K562 (cell line): ENCODE measurements around the gene TAS2R14.

Experiments
- CREM ChIP-seq: IDR thresholded peaks from 2 replicates; pipeline ENCODE4 v1.6.1; 2014; ENCODE audit warnings: antibody characterized with exemption, low read depth
- FOXO4 ChIP-seq: fragments of 450-650 bp; formaldehyde crosslinking; IDR thresholded peaks from 2 replicates; pipeline ENCODE4 v1.4.0; 2020; ENCODE audit warnings: mild to moderate bottlenecking, moderate library complexity
- HDAC2 ChIP-seq: fragments of 450-650 bp; IDR thresholded peaks from 2 replicates; pipeline ENCODE4 v1.6.1; 2016; ENCODE audit warnings: mild to moderate bottlenecking
- HDGF ChIP-seq: fragments of 450-650 bp; IDR thresholded peaks from 2 replicates; pipeline ENCODE4 v1.6.1; 2016
- NFRKB ChIP-seq: fragments of 450-650 bp; IDR thresholded peaks from 2 replicates; pipeline ENCODE4 v1.6.1; 2016; ENCODE audit warnings: low read depth
- POLR2AphosphoS5 ChIP-seq: IDR thresholded peaks from 2 replicates; pipeline ENCODE4 v1.6.1; 2011; ENCODE audit warnings: mild to moderate bottlenecking, low read depth, low read length, moderate library complexity; ENCODE audit not compliant: control insufficient read depth, insufficient read depth
- SIN3A ChIP-seq, 2 experiments: fragments of 150-350 bp in 1 of 2; IDR thresholded peaks; 2 replicates each; pipeline ENCODE4 v1.6.1; 2011 to 2016; ENCODE audit warnings: borderline replicate concordance in 2 of 2, low read depth in 2 of 2, low read length in 2 of 2, mild to moderate bottlenecking in 2 of 2, moderate library complexity in 2 of 2; ENCODE audit not compliant: control insufficient read depth in 1 of 2
- SMARCE1 ChIP-seq: fragments of 450-650 bp; IDR thresholded peaks from 2 replicates; pipeline ENCODE4 v1.7.1; 2016; ENCODE audit warnings: mild to moderate bottlenecking
- TAF7 ChIP-seq: fragments of 450-650 bp; IDR thresholded peaks from 2 replicates; pipeline ENCODE4 v1.6.1; 2016; ENCODE audit warnings: missing genetic modification characterization, missing compliant biosample characterization
- USF2 ChIP-seq: sonication (generic); formaldehyde crosslinking; IDR thresholded peaks from 2 replicates; pipeline ENCODE4 v1.5.0; 2020; ENCODE audit warnings: missing genetic modification reagents
- ZBTB8A ChIP-seq: fragments of 450-650 bp; IDR thresholded peaks from 2 replicates; pipeline ENCODE4 v1.6.1; 2018; ENCODE audit warnings: mild to moderate bottlenecking, moderate library complexity; ENCODE audit not compliant: partially characterized antibody
- TF ChIP-seq, protein P1 (sequence below): sonication (generic); formaldehyde crosslinking; IDR thresholded peaks from 2 replicates; pipeline ENCODE4 v1.9.0; 2022; ENCODE audit warnings: mild to moderate bottlenecking, missing genetic modification reagents
- TF ChIP-seq, protein P2 (sequence below), 3 experiments: IDR thresholded peaks in 2 of 3; conservative IDR thresholded peaks in 1 of 3; 2 replicates each; pipeline ENCODE4 v1.5.1; 2011 to 2012; ENCODE audit warnings: low read length in 3 of 3, mild to moderate bottlenecking in 3 of 3, control low read depth in 2 of 3, improper control_type of control experiment in 1 of 3, inconsistent platforms in 1 of 3, low read depth in 1 of 3, mixed read lengths in 1 of 3, moderate library complexity in 1 of 3; ENCODE audit not compliant: insufficient read depth in 2 of 3

- TF ChIP-seq HDGF (no peak), TAF7 (tag) (no peak), SIN3A (IDR thresholded peaks at IDR 0.05; ENCODE audit: borderline replicate concordance in 2 of 2, control insufficient read depth in 1 of 2, low read depth in 2 of 2, low read length in 2 of 2) (no peak), CREM (no peak), HDAC2 (no peak), ZBTB8A (no peak), NFRKB (no peak), USF2 (CRISPR knock-in tag) (no peak), FOXO4 (CRISPR knock-in tag) (no peak), SMARCE1 (no peak), POLR2AphosphoS5 (no peak)
- TF ChIP-seq, protein P1, sequence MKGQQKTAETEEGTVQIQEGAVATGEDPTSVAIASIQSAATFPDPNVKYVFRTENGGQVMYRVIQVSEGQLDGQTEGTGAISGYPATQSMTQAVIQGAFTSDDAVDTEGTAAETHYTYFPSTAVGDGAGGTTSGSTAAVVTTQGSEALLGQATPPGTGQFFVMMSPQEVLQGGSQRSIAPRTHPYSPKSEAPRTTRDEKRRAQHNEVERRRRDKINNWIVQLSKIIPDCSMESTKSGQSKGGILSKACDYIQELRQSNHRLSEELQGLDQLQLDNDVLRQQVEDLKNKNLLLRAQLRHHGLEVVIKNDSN (CRISPR knock-in tag) = no peak
- TF ChIP-seq, protein P2, sequence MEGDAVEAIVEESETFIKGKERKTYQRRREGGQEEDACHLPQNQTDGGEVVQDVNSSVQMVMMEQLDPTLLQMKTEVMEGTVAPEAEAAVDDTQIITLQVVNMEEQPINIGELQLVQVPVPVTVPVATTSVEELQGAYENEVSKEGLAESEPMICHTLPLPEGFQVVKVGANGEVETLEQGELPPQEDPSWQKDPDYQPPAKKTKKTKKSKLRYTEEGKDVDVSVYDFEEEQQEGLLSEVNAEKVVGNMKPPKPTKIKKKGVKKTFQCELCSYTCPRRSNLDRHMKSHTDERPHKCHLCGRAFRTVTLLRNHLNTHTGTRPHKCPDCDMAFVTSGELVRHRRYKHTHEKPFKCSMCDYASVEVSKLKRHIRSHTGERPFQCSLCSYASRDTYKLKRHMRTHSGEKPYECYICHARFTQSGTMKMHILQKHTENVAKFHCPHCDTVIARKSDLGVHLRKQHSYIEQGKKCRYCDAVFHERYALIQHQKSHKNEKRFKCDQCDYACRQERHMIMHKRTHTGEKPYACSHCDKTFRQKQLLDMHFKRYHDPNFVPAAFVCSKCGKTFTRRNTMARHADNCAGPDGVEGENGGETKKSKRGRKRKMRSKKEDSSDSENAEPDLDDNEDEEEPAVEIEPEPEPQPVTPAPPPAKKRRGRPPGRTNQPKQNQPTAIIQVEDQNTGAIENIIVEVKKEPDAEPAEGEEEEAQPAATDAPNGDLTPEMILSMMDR (IDR thresholded peaks at IDR 0.05 in 2 of 3, conservative IDR thresholded peaks at IDR 0.05 in 1 of 3; ENCODE audit: insufficient read depth in 2 of 3, low read depth in 1 of 3, low read length in 3 of 3) = no peak
Measured at GRCh38 chr12:10936506-10936905, 2.6 kb downstream of the TAS2R14 start.
